Kidney (tissue), 14 donors: ENCODE results near the gene BLCAP. TPM values are rescaled to one million over a fixed set of nuclear protein-coding genes. Genes with fewer than 3 reads are reported as not detected.

ENCODE experiments used
- DNase-seq, 5 donors: peaks; one replicate each; pipeline ENCODE4 v3.0.0-alpha.2; 2013 to 2020
- FAIRE-seq: peaks from 2 replicates; lab custom pipeline; 2012; peaks lifted over from hg19 to GRCh38; lab: Jason Lieb, UNC
- H3K27ac ChIP-seq, 2 donors: one replicate each; pipeline ENCODE4 v1.7.0; 2013; ENCODE audit warnings: low read depth in 2 of 2, low read length in 2 of 2, inconsistent platforms in 1 of 2
- H3K27me3 ChIP-seq: one replicate; pipeline ENCODE4 v1.7.1; 2013; ENCODE audit warnings: low read length, inconsistent platforms; ENCODE audit not compliant: control insufficient read depth, insufficient read depth
- H3K36me3 ChIP-seq, 3 donors: one replicate each; pipeline versions ENCODE4 v1.7.0 to v1.7.1; 2013; ENCODE audit warnings: low read length in 3 of 3, control low read depth in 1 of 3, inconsistent platforms in 1 of 3; ENCODE audit not compliant: insufficient read depth in 3 of 3, control insufficient read depth in 2 of 3
- H3K4me1 ChIP-seq, 3 donors: one replicate each; pipeline versions ENCODE4 v1.7.0 to v1.7.1; 2013; ENCODE audit warnings: low read length in 3 of 3, inconsistent platforms in 1 of 3, low read depth in 1 of 3; ENCODE audit not compliant: control insufficient read depth in 2 of 3, insufficient read depth in 2 of 3
- H3K4me3 ChIP-seq, 3 donors: one replicate each; pipeline versions ENCODE4 v1.7.0 to v1.8.1; 2013; ENCODE audit warnings: low read length in 3 of 3, control low read depth in 1 of 3, inconsistent platforms in 1 of 3
- H3K9ac ChIP-seq, 3 donors: one replicate each; pipeline versions ENCODE4 v1.7.0 to v1.7.1; 2013; ENCODE audit warnings: low read length in 3 of 3, control low read depth in 1 of 3, inconsistent platforms in 1 of 3
- H3K9me3 ChIP-seq, 3 donors: one replicate each; pipeline versions ENCODE4 v1.7.0 to v1.7.1; 2013; ENCODE audit warnings: low read length in 3 of 3, control low read depth in 1 of 3, inconsistent platforms in 1 of 3; ENCODE audit not compliant: control insufficient read depth in 2 of 3, insufficient read depth in 1 of 3
- intact Hi-C: fragments of 100-400 bp; cut with DNase I; formaldehyde crosslinking; loops from one replicate; pipeline ENCODE4 v1.11.1; 2022
- polyA plus RNA-seq: library from polyadenylated mRNA; stranded (reverse); fragments of 350-450 nt; fragmentation: Illumina TruSeq; extraction: RNeasy Lipid Tissue Mini Kit (QIAGEN cat#74804); gene quantifications from one replicate; pipeline ENCODE4 v1.2.3, GENCODE V29; 2014; ENCODE audit warnings: low read depth, low replicate concordance; ENCODE audit not compliant: insufficient read depth
- total RNA-seq: library from RNA; stranded (reverse); fragmentation: NEBNext Ultra II Directional; extraction: Animal tissue kit (Norgen Biotek cat#: 25700); gene quantifications from one replicate; pipeline ENCODE4 v1.2.1, GENCODE V29; 2021
- TF ChIP-seq, protein P1 (sequence below): IDR thresholded peaks from 3 replicates; pipeline ENCODE4 v1.5.1; 2012; ENCODE audit warnings: mild to moderate bottlenecking, moderate library complexity, borderline replicate concordance; ENCODE audit not compliant: insufficient read depth; ENCODE audit errors: extremely low read depth
- donor health status: control.
- donor health status: control.
- donor health status: control.
- donor health status: control.
- donor health status: control.
- donor health status: DM: yes; HTN: yes; CAD: no.
- donor health status: Normal renal cell carcinoma (clear cell type).

Gene BLCAP
- total and polyA plus RNA-seq, 2 donors from 2014 or later, result 76.1 to 106 TPM

DNA sequence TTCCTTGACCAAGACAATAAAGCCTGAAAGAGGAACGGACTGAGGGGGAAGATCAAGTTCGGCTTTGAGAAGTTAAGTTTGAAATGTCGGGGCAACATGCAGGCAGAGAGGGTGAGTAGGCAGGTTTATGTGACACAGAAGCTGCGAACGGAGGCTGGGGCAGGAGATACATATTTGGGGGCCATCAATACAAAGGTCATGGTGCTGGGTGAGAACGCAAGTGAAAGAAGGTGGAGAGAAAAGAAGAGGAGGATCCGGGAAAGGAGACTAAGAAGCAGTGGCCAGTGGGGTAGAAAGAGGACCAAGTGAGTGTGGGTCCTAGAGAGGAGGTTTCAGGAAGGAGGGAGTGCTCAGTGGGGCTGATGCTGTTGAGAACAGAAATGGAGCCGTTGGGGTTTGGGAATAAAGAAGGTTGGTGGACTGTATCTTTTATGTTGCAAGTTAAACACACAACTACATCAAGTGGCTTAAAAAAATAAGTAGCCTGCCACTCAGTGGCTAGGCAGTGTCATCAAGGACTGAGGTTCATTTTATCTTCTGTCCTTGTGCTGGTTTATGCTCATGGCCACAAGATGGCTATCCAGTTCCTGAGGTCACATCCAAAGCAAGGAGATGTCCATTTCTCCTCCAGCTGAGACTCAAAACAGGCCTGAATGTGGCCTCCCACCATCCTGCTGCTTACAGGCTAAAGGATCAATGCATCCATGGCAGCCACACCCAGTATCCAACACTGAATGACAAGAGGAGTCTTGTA, 1.7 kb upstream of the BLCAP start:
- FAIRE-seq, result no peak
- H3K9ac ChIP-seq, result no peak overlapping the region
- DNase-seq, result peak in 1 of 5 donors; percentile 26
- no peak overlapping the region for H3K4me3 ChIP-seq
- intact Hi-C loops, result no loop called here
- TF ChIP-seq, protein P1, sequence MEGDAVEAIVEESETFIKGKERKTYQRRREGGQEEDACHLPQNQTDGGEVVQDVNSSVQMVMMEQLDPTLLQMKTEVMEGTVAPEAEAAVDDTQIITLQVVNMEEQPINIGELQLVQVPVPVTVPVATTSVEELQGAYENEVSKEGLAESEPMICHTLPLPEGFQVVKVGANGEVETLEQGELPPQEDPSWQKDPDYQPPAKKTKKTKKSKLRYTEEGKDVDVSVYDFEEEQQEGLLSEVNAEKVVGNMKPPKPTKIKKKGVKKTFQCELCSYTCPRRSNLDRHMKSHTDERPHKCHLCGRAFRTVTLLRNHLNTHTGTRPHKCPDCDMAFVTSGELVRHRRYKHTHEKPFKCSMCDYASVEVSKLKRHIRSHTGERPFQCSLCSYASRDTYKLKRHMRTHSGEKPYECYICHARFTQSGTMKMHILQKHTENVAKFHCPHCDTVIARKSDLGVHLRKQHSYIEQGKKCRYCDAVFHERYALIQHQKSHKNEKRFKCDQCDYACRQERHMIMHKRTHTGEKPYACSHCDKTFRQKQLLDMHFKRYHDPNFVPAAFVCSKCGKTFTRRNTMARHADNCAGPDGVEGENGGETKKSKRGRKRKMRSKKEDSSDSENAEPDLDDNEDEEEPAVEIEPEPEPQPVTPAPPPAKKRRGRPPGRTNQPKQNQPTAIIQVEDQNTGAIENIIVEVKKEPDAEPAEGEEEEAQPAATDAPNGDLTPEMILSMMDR, result no peak
- H3K4me1 ChIP-seq, result peaks cover 3 to 20% (median 9%) of the 10 kb centered on the region in 3 donors
- H3K27me3 ChIP-seq, result no peaks in the 10 kb centered on the region
- H3K27ac ChIP-seq, result no peak overlapping the region
- no peaks in the 10 kb centered on the region for H3K9me3 ChIP-seq
- H3K36me3 ChIP-seq, result no peaks in the 10 kb centered on the region

DNA sequence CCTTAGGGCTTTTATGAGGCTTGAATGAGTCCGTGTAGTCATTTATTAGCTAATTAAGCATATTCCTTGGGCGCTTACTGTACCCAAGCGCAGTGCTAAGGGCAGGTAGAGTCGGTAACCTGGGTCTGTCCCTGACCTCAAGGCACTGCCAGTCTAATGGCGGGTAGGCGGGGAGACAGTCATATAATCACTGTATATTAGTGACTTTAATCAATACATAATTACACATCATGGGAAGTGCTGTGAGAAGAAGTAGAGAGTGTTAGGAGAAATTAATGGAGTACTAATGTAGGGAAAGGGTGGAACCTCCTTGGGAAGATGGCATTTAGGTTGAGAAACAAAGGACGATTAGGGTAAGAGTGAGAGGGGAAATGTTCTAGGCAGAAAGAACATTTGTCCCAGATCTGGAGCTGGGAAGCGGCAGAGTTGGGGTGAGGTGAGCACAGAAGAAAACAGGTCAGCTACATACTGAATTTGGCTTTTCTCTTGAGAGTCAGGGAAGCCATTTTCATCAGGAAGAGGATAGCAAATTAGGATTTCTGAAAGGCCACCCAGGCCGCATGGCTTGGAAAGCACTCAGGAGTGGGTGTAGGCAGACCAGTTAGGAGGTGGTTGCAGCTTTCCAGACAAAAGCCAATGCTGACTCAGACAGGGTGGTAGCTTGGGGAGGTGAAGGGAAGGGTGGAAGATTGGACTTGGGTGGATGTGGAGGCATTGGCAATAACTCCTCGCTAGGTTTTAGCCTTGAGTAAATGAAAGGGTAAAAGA, 954 bp upstream of the BLCAP start:
- TF ChIP-seq, protein P1, result no peak
- Histone ChIP-seq H3K4me3 (peak overlapping the region; percentile 46 to 92 (median 72)), H3K9me3 (no peaks in the 10 kb centered on the region), H3K4me1 (peaks cover 3 to 27% (median 17%) of the 10 kb centered on the region in 3 donors), H3K9ac (peak overlapping the region; percentile 17 to 95 (median 91)), H3K36me3 (no peaks in the 10 kb centered on the region), H3K27ac (peak overlapping the region; percentile 99), H3K27me3 (no peaks in the 10 kb centered on the region)
- intact Hi-C loops, result no loop called here
- DNase-seq (peak in 1 of 5 donors; percentile 21), FAIRE-seq (no peak)

DNA sequence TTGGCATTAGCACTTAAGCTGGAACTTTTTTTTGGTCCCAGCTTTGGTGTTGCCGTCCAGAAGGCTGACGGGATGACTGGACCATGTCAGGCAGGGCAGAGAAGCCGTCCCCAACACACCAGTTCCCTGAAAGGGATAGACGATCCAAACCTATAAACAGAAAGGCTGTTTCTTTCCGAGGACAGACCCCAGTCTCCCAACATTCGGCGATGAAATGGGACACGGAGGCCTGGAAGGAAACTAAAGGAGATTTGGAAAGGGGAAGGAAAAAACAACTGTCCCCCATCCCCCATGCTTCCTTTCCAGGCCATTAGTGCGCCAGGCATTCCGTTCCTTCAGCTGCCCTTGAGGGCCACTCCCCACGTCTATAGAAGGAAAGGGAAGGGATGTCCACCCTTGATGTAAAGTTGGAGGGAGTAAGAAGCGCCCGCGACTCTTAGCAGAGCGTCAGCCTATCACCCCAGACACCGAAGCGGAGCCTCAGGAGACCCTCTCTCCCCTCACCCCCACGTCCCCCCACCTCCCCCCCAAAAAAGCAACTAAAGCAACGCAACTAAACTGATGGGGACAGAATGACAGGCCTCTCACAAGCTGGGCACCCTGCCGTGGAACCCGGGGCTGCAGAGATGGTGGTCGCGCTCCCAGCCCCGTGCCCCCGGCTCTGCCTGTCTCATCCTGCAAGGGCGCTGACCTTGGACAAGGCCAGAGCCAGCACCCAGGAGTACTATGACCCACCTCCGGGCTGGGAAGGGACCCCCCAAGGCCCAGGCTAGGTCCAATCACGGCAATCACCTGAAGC, 638 bp downstream of the BLCAP start:
- TF ChIP-seq, protein P1, result no peak
- H3K36me3 ChIP-seq, result no peaks in the 10 kb centered on the region
- peaks cover 3 to 35% (median 20%) of the 10 kb centered on the region in 3 donors for H3K4me1 ChIP-seq
- H3K27me3 ChIP-seq, result no peaks in the 10 kb centered on the region
- intact Hi-C loops, result no loop called here
- peak overlapping the region; percentile 99 for H3K27ac ChIP-seq
- DNase-seq, result peak in 4 of 5 donors; percentile 29 to 75 (median 52)
- H3K4me3 ChIP-seq, result peak overlapping the region; percentile 46 to 92 (median 72)
- H3K9ac ChIP-seq, result peak overlapping the region; percentile 17 to 95 (median 91)
- FAIRE-seq, result no peak
- no peaks in the 10 kb centered on the region for H3K9me3 ChIP-seq
